Measurements from ENCODE around the gene IGSF23. TPM values are rescaled to one million over a fixed set of nuclear protein-coding genes. Genes with fewer than 3 reads are reported as not detected.

IGSF23 gene
- total and polyA plus RNA-seq, 2 of the 4 experiments (the other 2 are of a cell fraction): 0.27 TPM; not detected in 1

- TF ChIP-seq, protein P1, sequence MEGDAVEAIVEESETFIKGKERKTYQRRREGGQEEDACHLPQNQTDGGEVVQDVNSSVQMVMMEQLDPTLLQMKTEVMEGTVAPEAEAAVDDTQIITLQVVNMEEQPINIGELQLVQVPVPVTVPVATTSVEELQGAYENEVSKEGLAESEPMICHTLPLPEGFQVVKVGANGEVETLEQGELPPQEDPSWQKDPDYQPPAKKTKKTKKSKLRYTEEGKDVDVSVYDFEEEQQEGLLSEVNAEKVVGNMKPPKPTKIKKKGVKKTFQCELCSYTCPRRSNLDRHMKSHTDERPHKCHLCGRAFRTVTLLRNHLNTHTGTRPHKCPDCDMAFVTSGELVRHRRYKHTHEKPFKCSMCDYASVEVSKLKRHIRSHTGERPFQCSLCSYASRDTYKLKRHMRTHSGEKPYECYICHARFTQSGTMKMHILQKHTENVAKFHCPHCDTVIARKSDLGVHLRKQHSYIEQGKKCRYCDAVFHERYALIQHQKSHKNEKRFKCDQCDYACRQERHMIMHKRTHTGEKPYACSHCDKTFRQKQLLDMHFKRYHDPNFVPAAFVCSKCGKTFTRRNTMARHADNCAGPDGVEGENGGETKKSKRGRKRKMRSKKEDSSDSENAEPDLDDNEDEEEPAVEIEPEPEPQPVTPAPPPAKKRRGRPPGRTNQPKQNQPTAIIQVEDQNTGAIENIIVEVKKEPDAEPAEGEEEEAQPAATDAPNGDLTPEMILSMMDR (conservative IDR thresholded peaks at IDR 0.05; ENCODE audit: low read depth, low read length): no peak
Measured at GRCh38 chr19:44662691-44663385, 49.5 kb downstream of the IGSF23 start (continued).

- Histone ChIP-seq H2AFZ (replicated peaks; ENCODE audit: low read length, poor library complexity) (no peak overlapping the region), H3K9me1 (ENCODE audit: insufficient read depth, low read length) (peaks cover 7% of the 10 kb centered on the region; the same call in 1 of the 2 replicates), H3K14ac (replicated peaks; ENCODE audit: low read depth, low read length) (no peak overlapping the region), H3K4me3 (ENCODE audit: insufficient read depth, low read depth, low read length) (no peak overlapping the region), H4K20me1 (ENCODE audit: insufficient read depth, low read length) (no peaks in the 10 kb centered on the region), H2BK15ac (ENCODE audit: low read depth, low read length) (no peak overlapping the region), H2AK5ac (ENCODE audit: low read depth, low read length) (no peak overlapping the region), H2BK5ac (ENCODE audit: low read depth, low read length, poor library complexity, severe bottlenecking) (no peak overlapping the region), H3K9ac (ENCODE audit: low read depth, low read length) (no peak overlapping the region), H2BK20ac (ENCODE audit: low read depth, low read length) (no peak overlapping the region), H3K4ac (ENCODE audit: low read depth, low read length) (no peak overlapping the region), H3K4me1 (ENCODE audit: control insufficient read depth, insufficient read depth, low read length) (no peaks in the 10 kb centered on the region), H3K4me2 (ENCODE audit: low read depth, low read length) (no peak overlapping the region), H2BK120ac (ENCODE audit: low read depth, low read length) (no peak overlapping the region), H3K23ac (ENCODE audit: low read depth, low read length) (no peak overlapping the region), H3K18ac (ENCODE audit: low read depth, low read length) (no peak overlapping the region), H2AK9ac (replicated peaks; ENCODE audit: low read depth, low read length, poor library complexity) (no peak overlapping the region), H4K91ac (ENCODE audit: insufficient read depth, low read depth, low read length) (no peak overlapping the region), H4K8ac (ENCODE audit: low read depth in 2 of 2, low read length in 2 of 2) (no peak overlapping the region), H3K79me1 (ENCODE audit: low read depth in 1 of 2, low read length in 2 of 2) (peaks cover 15 to 46% of the 10 kb centered on the region in 2 experiments; a peak in 3 of 4 replicates), H3K9me3 (ENCODE audit: control insufficient read depth, insufficient read depth, low read length) (no peaks in the 10 kb centered on the region), H3K27ac (ENCODE audit: insufficient read depth, low read length) (no peak overlapping the region), H3K27me3 (ENCODE audit: control insufficient read depth, insufficient read depth, low read length) (no peaks in the 10 kb centered on the region), H3K36me3 (ENCODE audit: control insufficient read depth, insufficient read depth, low read length) (peaks cover 47% of the 10 kb centered on the region), H4K5ac (ENCODE audit: low read depth, low read length) (no peak overlapping the region), H3K56ac (ENCODE audit: extremely low read depth, insufficient read depth, low read length) (no peak overlapping the region)
- whole genome bisulfite sequencing, 2 experiments (ENCODE audit: extremely low coverage in 2 of 2, insufficient read length in 1 of 2): no CpG with 5 or more reads among the region's 5 CpGs
- in situ Hi-C loops (cut with MboI; ENCODE audit: low sequenced_read_pairs): no loop called here
- no TSS peak for BruUV-seq (replicated peaks)
- ChIA-PET CTCF (interaction anchor here (1.0 kb wide), 1 partner anchor 55 kb away, joined by 3 read pairs; no protein-coding TSS in a partner anchor), POLR2A (ENCODE audit: unreplicated experiment) (no interaction called here)
- intact Hi-C loops (cut with micrococcal nuclease): no loop called here
- no peak for DNase-seq
- dilution Hi-C loops (cut with HindIII; ENCODE audit: low sequenced_read_pairs, unreplicated experiment): no loop called here
- ATAC-seq (ENCODE audit: low read depth): no peak
- TF ChIP-seq RAD21 (IDR thresholded peaks at IDR 0.05; ENCODE audit: low read length): no peak
- no peak for TF ChIP-seq ELK1 (IDR thresholded peaks at IDR 0.05; ENCODE audit: borderline replicate concordance, low read depth, low read length)
- no peak for TF ChIP-seq RFX5 (IDR thresholded peaks at IDR 0.05; ENCODE audit: low read depth, low read length)
- no peak for TF ChIP-seq MXI1 (IDR thresholded peaks at IDR 0.05; ENCODE audit: borderline replicate concordance, low read depth, low read length)
- no peak for TF ChIP-seq FOS (IDR thresholded peaks at IDR 0.05; ENCODE audit: low read depth, low read length)
- TF ChIP-seq NFE2L2 (IDR thresholded peaks at IDR 0.05; ENCODE audit: low read depth, low read length): no peak
- no peak for TF ChIP-seq CEBPB (IDR thresholded peaks at IDR 0.05; ENCODE audit: low read depth, low read length)
- TF ChIP-seq, protein P2, sequence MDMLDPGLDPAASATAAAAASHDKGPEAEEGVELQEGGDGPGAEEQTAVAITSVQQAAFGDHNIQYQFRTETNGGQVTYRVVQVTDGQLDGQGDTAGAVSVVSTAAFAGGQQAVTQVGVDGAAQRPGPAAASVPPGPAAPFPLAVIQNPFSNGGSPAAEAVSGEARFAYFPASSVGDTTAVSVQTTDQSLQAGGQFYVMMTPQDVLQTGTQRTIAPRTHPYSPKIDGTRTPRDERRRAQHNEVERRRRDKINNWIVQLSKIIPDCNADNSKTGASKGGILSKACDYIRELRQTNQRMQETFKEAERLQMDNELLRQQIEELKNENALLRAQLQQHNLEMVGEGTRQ (IDR thresholded peaks at IDR 0.05; ENCODE audit: low read depth, low read length): no peak
- TF ChIP-seq, protein P1 (conservative IDR thresholded peaks at IDR 0.05; ENCODE audit: low read depth, low read length): no peak
Measured at GRCh38 chr19:44663996-44664395, 50.6 kb downstream of the IGSF23 start.

Measured in IMR-90 (cell line).